Pancreas (tissue), 10 donors: Measurements from ENCODE around the gene ZG16B. TPM values are rescaled to one million over a fixed set of nuclear protein-coding genes. Genes with fewer than 3 reads are reported as not detected.

Source experiments
- ATAC-seq, 4 donors: fragments of 200-7000 bp; cut with Tn5 transposase; one replicate each; pipeline versions ENCODE4 v1.8.0 to v1.9.1; 2020; ENCODE audit warnings: mild to moderate bottlenecking in 4 of 4, moderate library complexity in 4 of 4
- DNase-seq, 6 donors: peaks; one replicate each; pipeline ENCODE4 v3.0.0-alpha.2; 2020
- FAIRE-seq: peaks from 2 replicates; lab custom pipeline; 2012; peaks lifted over from hg19 to GRCh38; lab: Jason Lieb, UNC
- H3K27ac ChIP-seq, 4 donors: fragments of 200-600 bp; sonication (generic); 1 replicate in 3 of 4; 2 replicates in 1 of 4; pipeline versions ENCODE4 v1.5.0 to v1.8.0; 2020
- H3K27me3 ChIP-seq, 4 donors: fragments of 200-600 bp; one replicate each; pipeline ENCODE4 v1.8.0; 2021
- H3K36me3 ChIP-seq, 3 donors: fragments of 200-600 bp; sonication (generic) in 1 of 3; one replicate each; pipeline versions ENCODE4 v1.5.0 to v1.8.0; 2020 to 2021
- H3K4me1 ChIP-seq, 3 donors: fragments of 200-600 bp; one replicate each; pipeline ENCODE4 v1.8.0; 2021
- H3K4me3 ChIP-seq, 4 donors: fragments of 200-600 bp; sonication (generic) in 2 of 4; one replicate each; pipeline versions ENCODE4 v1.5.0 to v1.8.0; 2020 to 2021
- H3K9me3 ChIP-seq, 4 donors: fragments of 200-600 bp; one replicate each; pipeline ENCODE4 v1.8.0; 2021
- WGBS, 2 donors: extraction: QIAGEN DNeasy Blood & Tissue Kit; methylation state at CpG; one replicate each; pipeline ENCODE4 v1.1.7; 2013; 5-methylcytosine and 5-hydroxymethylcytosine counted together
- intact Hi-C, 3 donors: fragments of 100-400 bp; cut with DNase I; formaldehyde crosslinking; loops; one replicate each; pipeline versions ENCODE4 v1.11.1 to v1.14.2; 2022
- polyA plus RNA-seq, 2 donors: library from polyadenylated mRNA; stranded (reverse); fragments of 200-250 nt; gene quantifications; one replicate each; pipeline ENCODE4 v1.2.3, GENCODE V29; 2013
- total RNA-seq, 6 donors: library from RNA; stranded (reverse); fragmentation: NEBNext Ultra II Directional in 4 of 6; extraction: Animal tissue kit (Norgen Biotek cat#: 25700) in 4 of 6; gene quantifications; one replicate each; pipeline versions ENCODE4 v1.2.1 to v1.2.4, GENCODE V29; 2021 to 2023
- TF ChIP-seq, protein P1 (sequence below), 4 donors: fragments of 200-600 bp; sonication (generic) in 3 of 4; IDR thresholded peaks; one replicate each; pipeline versions ENCODE4 v1.5.0 to v1.8.0; 2021; ENCODE audit warnings: antibody characterized with exemption in 4 of 4
- donor health status: healthy with polysubstance abuse.
- donor health status: DM: no; HTN: no; CAD: no; lungs with moderate emphysema.
- donor health status: DM: no; HTN: no; CAD: no.
- donor health status: control.
- donor health status: control.
- donor health status: Bipolar disorder and iron deficiency.
- donor health status: DM: yes; HTN: yes; CAD: no.
- donor health status: DM: no; HTN: no; CAD: no.
- donor health status: DM: no; HTN: no; CAD: no.
- donor health status: DM: yes; HTN: yes; CAD: no.

Gene ZG16B
- total and polyA plus RNA-seq, 8 donors, result 0.43 to 1.7 (median 0.80) TPM

GRCh38 chr16:2813771-2814221, 16.3 kb upstream of the ZG16B start:
- ATAC-seq (no peak), DNase-seq (peak in 1 of 6 donors; percentile 43), FAIRE-seq (no peak)
- Histone ChIP-seq H3K27ac (no peak overlapping the region), H3K9me3 (no peaks in the 10 kb centered on the region), H3K4me1 (no peaks in the 10 kb centered on the region), H3K27me3 (no peaks in the 10 kb centered on the region), H3K4me3 (no peak overlapping the region), H3K36me3 (no peaks in the 10 kb centered on the region)
- 64 to 78% methylated on average over 7 of the region's 7 CpGs for WGBS, 2 donors
- TF ChIP-seq, protein P1, sequence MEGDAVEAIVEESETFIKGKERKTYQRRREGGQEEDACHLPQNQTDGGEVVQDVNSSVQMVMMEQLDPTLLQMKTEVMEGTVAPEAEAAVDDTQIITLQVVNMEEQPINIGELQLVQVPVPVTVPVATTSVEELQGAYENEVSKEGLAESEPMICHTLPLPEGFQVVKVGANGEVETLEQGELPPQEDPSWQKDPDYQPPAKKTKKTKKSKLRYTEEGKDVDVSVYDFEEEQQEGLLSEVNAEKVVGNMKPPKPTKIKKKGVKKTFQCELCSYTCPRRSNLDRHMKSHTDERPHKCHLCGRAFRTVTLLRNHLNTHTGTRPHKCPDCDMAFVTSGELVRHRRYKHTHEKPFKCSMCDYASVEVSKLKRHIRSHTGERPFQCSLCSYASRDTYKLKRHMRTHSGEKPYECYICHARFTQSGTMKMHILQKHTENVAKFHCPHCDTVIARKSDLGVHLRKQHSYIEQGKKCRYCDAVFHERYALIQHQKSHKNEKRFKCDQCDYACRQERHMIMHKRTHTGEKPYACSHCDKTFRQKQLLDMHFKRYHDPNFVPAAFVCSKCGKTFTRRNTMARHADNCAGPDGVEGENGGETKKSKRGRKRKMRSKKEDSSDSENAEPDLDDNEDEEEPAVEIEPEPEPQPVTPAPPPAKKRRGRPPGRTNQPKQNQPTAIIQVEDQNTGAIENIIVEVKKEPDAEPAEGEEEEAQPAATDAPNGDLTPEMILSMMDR (IDR thresholded peaks at IDR 0.05), result no peak
- intact Hi-C loops, result no loop called here

DNA sequence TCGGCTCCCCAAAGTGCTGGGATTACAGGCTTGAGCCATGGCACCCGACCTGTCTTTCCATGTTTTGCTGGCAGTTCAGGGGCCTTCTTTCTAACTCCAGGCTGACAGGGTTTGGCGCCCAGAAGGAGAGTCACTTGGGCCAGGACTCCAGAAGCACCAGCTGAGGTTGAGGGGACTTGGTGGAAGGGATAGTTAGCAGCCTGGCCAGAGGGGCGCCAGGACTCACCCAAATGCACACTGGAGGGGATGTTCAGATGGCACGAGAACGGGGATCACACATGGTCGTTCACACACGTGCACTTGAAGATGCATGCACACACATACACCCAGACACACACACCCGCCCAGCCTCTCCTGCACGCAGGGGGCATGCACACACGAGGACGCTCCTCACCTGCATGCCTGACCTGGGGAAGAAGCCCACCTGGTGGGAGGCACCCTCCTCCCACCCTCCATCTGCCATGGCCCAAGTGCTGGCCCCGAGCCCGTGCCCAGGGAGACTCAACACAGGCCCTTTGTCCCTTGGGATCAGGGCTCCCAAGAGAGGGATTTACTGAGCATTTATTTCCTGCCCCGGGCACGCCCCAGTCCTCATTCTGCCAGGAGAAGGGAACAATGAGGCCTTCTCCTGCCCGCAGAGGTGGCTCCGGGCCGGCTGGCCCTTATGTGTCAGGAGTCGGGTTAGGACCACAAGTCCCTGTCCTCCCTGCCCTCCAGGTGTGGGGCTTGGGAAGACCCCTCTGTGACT, 15.4 kb upstream of the ZG16B start:
- no peaks in the 10 kb centered on the region for H3K27me3 ChIP-seq
- TF ChIP-seq, protein P1 (IDR thresholded peaks at IDR 0.05), result no peak

GRCh38 chr16:2815299-2815771, 14.8 kb upstream of the ZG16B start:
- intact Hi-C loops, result no loop called here
- Histone ChIP-seq H3K9me3 (no peaks in the 10 kb centered on the region), H3K36me3 (no peaks in the 10 kb centered on the region), H3K27ac (no peak overlapping the region), H3K27me3 (no peaks in the 10 kb centered on the region), H3K4me3 (no peak overlapping the region), H3K4me1 (no peaks in the 10 kb centered on the region)
- 60 to 63% methylated on average over 10 of the region's 10 CpGs for WGBS, 2 donors
- TF ChIP-seq, protein P1 (IDR thresholded peaks at IDR 0.05), result no peak
- DNase-seq (peak in 1 of 6 donors; percentile 43), ATAC-seq (no peak), FAIRE-seq (no peak)

More for the DNA sequence above, 15.4 kb upstream of the ZG16B start:
- WGBS, 2 donors, result 68 to 85% methylated on average over 20 of the region's 20 CpGs
- Histone ChIP-seq H3K4me3 (no peak overlapping the region), H3K27ac (no peak overlapping the region), H3K36me3 (no peaks in the 10 kb centered on the region), H3K9me3 (no peaks in the 10 kb centered on the region), H3K4me1 (no peaks in the 10 kb centered on the region)
- ATAC-seq (no peak), DNase-seq (peak in 1 of 6 donors; percentile 43), FAIRE-seq (no peak)
- intact Hi-C loops, result no loop called here

DNA sequence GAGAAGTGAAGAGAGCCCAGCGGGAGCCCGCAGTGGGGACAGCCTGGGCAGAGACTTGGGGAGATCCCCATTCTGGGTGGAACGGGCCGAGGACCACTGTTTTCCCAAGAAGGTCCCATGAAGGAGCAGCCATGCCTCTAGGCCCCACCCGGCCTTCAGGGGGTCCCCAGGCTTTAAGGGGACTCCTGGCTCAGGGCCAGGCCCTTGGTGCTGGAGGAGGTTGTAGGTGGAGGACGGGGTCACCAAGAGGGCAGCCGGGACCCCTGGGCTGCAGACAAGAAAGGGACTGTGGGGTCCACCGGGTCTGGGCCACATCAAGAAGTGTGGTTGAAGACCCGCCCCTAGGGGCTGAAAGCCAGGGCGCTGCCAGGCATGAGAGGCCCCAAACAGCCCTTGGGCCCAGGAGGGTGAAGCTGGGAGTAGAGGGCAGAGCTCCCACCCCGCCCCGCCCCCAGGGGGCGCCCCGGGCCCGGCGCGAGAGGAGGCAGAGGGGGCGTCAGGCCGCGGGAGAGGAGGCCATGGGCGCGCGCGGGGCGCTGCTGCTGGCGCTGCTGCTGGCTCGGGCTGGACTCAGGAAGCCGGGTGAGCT, 13.3 kb upstream of the ZG16B start, which contains the start of gene PRSS21:
PRSS21 (plus strand) TSS at position 487 of the 589 bp plus-strand sequence; CDS start at position 519, 32 bp downstream.
- H3K9me3 ChIP-seq, result no peaks in the 10 kb centered on the region
- no peaks in the 10 kb centered on the region for H3K4me1 ChIP-seq
- intact Hi-C loops, result no loop called here
- no peaks in the 10 kb centered on the region for H3K27me3 ChIP-seq
- ATAC-seq, result peak; percentile 16 to 61 (median 44)
- TF ChIP-seq, protein P1 (IDR thresholded peaks at IDR 0.05), result peak in 1 of 4 donors; percentile 11
- no peak within 1 kb of the TSS for H3K27ac ChIP-seq
- peak in 1 of 6 donors; percentile 61 for DNase-seq
- no peak within 1 kb of the TSS for H3K4me3 ChIP-seq
- no peak for FAIRE-seq
- H3K36me3 ChIP-seq, result no peaks in the 10 kb centered on the region
- WGBS, 2 donors, result 51 to 72% methylated on average over 14 to 28 of the region's 28 CpGs
